Loucy (cell line): ENCODE results near the gene MOB1B.

ENCODE experiments used
- EZH2phosphoT487 ChIP-seq: fragments of 200-600 bp; IDR thresholded peaks from 2 replicates; pipeline ENCODE4 v1.6.1; 2018; ENCODE audit warnings: antibody characterized with exemption, mild to moderate bottlenecking, moderate library complexity, borderline replicate concordance
- TF ChIP-seq, protein P1 (sequence below): fragments of 200-600 bp; sonication (generic); conservative IDR thresholded peaks from 2 replicates; pipeline ENCODE4 v1.5.1; 2014; ENCODE audit warnings: mild to moderate bottlenecking, antibody characterized with exemption, low read length

DNA sequence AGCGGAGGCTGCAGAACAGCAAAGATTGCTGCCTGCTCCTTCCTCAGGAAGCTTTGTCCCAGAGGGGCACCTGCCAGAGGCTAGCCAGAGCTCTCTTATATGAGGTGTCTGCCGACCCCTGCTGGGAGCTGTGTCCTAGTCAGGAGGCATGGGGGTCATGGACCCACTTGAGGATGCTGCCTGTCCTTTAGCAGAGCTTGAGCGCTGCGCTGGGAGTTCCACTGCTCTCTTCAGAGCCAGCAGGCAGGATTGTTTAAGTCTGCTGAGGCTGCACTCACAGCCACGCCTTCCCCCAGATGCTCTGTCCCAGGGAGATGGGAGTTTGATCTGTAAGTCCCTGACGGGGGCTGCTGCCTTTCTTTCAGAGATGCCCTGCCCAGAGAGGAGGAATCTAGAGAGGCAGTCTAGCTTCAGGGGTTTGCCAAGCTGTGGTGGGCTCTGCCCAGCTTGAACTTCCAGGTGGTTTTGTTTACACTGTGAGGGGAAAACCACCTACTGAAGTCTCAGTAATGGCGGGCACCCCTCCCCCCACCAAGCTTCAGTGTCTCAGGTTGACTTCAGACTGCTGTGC lies 102.2 kb downstream of the MOB1B start:
- TF ChIP-seq, protein P1, sequence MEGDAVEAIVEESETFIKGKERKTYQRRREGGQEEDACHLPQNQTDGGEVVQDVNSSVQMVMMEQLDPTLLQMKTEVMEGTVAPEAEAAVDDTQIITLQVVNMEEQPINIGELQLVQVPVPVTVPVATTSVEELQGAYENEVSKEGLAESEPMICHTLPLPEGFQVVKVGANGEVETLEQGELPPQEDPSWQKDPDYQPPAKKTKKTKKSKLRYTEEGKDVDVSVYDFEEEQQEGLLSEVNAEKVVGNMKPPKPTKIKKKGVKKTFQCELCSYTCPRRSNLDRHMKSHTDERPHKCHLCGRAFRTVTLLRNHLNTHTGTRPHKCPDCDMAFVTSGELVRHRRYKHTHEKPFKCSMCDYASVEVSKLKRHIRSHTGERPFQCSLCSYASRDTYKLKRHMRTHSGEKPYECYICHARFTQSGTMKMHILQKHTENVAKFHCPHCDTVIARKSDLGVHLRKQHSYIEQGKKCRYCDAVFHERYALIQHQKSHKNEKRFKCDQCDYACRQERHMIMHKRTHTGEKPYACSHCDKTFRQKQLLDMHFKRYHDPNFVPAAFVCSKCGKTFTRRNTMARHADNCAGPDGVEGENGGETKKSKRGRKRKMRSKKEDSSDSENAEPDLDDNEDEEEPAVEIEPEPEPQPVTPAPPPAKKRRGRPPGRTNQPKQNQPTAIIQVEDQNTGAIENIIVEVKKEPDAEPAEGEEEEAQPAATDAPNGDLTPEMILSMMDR: peak; percentile 31
- no peak for TF ChIP-seq EZH2phosphoT487
